ENCODE results near the gene POLR2C.
"Not testable (repeated sequence)": the region's sequence is repeated elsewhere in the genome, so short reads cannot be mapped to it uniquely, and the experiment has no call there.

The POLR2C gene

DNA sequence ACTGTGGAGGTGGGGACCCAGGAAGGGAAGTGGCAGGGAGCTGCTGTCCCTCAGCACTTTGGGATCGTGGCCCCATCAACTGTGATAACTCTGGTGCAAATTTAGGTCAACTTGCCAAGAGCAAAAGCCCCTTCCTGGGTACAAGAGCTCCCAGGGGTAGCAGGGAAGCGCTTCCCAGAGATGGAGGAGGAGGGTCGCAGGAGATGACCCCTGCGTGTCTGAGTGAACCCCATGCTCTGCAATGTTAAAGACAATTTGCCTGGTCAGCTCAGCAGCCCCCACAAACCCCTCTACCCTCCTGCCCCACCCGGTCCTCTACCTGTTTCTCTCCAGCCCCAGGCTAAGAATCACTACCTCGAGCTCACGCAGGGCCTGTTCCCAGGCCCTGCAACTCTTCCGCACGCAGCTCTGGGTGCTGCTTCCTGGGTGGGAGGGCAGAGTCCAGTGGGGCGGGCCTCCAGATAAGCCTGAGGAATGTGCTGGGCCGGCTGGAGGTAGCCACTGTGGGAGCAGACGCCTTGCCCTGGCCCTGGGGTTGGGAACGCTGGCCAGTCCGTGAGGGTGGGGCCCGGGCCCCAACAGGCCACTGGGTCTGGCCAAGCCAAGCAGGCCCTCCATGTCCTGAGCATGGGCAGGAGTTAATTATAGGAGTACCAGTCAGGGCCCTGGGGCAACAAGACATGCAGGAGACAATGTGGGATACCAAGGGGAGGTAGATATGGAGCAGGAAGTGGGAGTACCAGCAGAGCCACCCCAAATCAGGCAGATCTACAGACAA, 17.7 kb downstream of the POLR2C start:
- peak; percentile 83 for DNase-seq (ENCODE audit: low read depth)

- no peak for DNase-seq (ENCODE audit: low read depth)
These were observed 18.3 kb downstream of the POLR2C start for GRCh38 chr16:57480754-57481230.

DNA sequence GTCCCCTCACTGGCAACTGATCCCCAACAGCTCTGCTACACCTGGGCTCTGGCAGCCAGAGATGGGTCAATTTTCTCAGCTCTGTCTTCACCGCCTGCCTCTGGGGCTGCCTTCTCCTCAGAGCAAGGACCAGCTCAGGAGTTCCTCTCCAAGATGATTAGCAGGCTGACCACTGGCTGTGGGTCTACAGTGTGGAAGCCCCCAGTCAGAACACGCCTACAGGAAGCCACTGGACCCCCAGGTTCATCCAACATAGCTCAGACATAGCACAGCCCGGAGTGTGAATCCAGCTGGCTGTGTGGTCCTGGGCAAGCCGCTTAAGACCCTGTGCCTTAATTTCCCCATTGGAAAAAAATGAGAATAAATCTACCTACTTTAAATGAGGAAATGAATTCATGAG, 18.9 kb downstream of the POLR2C start:
- DNase-seq (ENCODE audit: low read depth), result no peak

DNA sequence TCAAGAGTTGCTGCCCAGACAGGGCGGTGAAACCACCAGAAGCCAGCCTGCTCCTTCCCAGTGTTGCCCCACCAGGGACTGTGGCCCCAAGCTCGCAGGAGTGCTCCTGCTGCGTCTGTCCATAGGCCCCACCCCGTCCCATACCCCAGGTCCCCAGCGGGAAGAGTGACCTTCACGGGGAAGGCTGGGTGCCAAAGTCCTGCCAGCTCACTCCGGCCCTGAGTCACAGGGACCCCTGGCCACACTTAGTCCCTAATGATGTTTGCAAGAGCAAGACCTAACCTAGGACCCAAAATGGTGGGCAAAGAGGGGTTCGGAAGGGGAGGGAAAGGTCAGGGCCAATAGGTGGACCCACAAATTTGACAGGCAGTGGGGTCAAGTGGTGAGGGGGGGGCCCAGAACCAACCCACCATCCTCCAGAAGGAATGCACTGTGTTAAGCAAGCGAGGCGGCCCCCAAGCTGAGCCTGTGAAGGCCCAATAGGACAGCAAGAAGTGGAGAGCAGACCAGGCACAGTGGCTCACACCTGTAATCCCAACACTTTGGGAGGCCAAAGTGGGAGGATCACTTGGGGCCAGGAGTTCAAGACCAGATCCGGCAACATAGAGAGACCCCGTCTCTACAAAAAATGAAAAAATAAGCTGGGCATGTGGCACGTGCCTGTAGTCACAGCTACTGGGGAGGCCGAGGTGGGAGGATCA, 20.5 kb downstream of the POLR2C start:
- DNase-seq (ENCODE audit: low read depth), result no peak

GRCh38 chr16:57483725-57484514, 21.4 kb downstream of the POLR2C start:
- no peak for DNase-seq (ENCODE audit: low read depth)

GRCh38 chr16:57484515-57485005, 22.1 kb downstream of the POLR2C start:
- no peak for DNase-seq (ENCODE audit: low read depth)

DNA sequence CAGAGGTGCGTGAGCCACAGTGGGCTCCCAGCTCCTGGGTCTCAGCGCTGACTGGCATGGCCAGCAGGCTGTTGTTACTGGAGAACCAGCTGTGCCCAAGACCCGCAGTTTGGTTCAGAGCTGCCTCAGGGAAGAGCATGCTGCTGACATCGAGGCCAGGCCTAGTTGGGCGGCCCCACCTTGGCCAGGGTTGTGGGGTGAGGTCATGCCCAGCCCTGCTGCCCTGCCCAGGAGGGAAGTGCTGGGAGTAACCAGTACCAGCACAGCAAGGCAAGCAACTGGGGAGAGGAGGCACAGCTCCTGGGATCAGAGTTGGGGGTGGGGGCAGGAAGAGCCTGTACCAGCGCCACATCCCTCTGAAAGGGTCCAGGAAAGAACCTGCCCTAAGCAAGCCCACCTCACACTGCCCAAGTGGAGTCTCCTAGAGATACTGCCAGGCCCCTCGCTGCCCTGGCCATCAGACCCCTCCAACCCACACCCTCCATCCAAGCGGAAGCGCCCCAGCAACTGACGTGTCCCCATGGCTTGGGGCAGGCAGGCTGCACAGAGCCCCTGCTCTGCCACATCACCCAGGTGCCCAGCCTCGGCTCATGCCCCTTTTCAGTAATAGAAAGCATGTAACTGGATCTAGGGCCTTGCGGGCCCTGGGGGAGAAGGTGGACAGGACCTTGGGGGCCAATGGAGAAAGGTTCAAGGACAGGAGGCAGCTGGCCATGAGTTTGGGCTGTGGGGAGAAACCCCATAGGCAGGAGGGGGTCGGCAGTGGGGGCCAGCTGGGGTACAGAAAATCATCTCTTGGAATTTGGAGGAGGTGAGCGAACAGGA, 22.8 kb downstream of the POLR2C start:
- no peak for DNase-seq (ENCODE audit: low read depth)

DNA sequence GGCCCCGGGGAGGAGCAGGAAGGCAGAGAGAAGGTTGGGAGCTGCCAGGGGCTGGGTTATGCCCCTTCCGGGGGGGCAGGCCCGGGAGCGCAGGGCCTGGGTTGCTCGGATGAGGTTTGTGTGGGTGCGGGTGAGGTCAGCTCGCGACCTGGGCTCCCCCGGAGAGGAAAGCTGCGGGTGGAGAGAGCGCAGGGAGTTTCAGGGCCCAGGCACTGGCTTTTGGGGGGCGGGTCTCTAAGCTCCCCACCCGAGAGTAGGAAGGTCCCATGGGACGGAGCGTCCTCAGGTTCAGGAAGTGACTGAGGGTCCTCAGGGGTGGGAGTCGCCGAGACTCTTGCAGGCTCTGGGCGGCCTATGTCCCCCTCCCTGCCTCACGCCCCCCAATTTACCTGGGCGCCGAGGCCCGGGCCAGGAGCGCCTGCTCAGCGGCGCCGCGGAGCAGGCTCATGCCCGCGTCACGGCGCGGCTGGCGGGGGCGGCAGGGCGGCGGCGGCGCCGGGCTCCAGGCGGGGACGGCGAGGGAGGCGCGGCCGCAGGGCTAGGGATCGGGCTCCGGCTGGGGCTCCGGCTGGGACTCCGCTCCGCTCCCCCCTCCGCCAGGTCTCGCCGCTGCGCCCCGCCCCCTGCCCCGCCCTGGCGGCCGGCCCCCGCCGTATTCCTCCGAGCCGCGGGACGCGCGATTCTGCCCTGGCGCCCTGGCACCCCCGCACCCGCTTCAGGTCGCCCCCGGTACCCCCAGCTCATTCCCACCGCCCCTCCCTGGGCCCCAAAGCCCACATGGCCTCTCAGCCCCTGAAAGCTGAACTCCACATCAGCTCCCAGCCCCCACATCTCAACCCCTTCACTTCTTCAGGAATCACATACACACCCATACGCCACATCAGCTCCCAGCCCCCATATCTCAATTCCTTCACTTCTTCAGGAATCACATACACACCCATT, 23.7 kb downstream of the POLR2C start, which contains the start of gene DOK4:
DOK4 (minus strand) TSS at position 578 of the 942 bp plus-strand sequence. CDS start 6,986 bp downstream, outside the sequence.
- DNase-seq (ENCODE audit: low read depth), result peak; percentile 69

DNA sequence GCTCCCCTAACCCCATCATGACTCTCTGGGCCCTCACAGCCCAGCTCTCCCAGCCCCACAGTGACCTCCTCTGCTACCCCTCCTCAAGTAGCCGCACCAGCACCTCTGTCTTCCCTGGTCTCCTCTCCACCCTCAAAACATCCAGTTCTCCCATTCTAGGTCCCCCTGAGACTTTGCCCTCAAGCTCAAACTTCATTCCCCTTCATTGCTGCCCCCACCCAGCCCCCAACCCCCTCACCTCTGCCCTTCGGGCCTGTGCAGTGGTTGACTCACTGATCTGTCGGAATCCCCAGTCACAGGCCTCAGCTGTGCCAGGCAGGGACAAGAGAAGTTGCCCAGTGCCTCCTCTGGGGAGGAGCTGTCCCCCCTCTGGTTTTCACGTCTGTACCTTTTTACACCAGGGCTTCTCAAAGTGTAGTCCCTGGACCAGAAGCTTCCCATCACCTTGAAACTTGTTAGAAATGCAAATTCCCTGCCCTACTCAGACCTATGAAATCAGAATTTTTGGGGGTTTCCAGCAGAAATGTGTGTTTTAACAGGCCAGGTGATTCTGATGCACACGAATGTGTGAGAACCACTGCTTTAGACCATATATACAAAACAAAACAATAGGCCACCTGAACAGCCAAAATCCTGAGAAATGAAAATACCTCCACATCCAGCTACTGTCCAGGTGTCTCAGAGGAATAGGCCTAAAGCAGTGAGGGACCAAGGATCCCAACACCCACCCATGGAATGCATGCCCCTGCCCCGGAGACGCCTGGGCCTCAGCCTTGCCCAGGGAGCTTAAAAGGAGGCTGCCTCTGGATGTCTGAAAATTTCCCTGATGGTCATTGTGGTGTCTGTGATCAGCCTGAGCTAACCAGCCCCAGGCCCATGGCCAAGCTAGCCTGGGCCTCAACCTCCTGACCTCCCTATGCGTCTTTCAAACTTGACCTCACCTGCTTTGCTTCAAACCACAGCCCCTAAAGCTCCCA, 24.7 kb downstream of the POLR2C start:
- DNase-seq (ENCODE audit: low read depth), result no peak

DNA sequence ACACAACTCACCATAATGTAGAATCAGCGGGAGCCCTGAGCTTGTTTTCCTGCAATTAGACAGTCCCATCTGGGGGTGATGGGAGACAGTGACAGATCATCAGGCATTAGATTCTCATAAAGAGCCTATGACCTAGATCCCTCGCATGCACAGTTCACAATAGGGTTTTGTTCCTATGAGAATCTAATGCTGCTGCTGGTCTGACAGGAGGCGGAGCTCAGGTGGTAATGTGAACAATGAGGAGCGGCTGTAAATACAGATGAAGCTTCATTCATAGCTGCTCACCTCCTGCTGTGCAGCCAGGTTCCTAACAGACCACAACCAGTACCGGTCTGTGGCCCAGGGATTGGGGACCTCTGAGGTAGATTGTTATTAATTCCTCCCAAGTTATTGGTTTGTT, 26.8 kb downstream of the POLR2C start:
- no peak for DNase-seq (ENCODE audit: low read depth)

GRCh38 chr16:57493767-57494166, 31.3 kb downstream of the POLR2C start:
- DNase-seq (ENCODE audit: low read depth), result no peak

DNA sequence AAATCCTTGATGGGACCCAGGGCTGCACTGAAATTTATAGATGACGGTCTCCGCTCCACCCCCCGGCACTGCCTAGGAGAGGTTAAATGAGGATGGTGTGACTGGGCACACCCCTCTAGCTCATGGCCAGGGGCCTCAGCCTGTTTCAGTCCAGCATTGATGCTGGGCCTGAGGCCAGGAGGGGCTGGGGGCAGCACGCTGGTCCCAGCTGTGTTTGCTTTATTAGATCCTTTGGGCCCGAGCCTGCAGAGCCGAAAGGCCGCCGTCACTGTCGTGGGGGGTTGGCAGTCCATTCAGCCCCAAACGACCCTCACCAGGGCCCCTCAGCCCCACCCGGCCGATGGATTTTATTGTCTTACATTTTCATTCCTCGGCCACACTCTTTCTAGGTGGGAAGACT, 34.6 kb downstream of the POLR2C start:
- DNase-seq (ENCODE audit: low read depth), result no peak

DNA sequence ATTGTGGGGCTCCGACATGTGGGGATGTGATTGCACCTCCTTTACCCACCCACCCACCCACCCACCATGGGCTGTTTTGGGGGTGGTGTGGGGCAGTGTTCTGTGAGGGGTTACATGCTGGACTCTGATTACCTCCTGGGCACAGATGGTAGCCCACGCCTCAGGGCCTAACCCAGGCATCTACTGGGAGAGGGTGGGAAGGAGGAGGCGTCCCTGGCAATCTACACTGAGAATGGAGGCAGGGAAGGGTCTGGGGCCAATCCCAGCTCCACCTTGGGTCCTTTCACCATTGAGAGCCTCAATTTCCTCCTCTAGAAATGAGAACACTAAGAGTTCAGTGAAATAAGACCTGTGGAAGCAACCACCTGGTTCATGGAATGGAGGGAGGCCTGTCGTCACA, 35.6 kb downstream of the POLR2C start:
- DNase-seq (ENCODE audit: low read depth), result no peak

DNA sequence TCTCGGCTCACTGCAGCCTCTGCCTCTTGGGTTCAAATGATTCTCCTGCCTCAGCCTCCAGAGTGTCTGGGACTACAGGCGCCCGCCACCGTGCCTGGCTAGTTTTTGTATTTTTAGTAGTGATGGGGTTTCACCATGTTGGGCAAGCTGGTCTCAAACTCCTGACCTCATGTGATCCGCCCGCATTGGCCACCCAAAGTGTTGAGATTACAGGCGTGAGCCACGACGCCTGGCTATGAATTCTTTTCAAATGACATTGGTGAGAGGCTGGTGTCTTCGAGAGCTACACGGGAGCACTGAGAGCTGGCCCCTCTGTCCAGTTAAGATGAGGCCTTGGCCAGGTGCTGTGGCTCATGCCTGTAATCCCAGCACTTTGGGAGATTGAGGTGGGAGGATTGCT, 37.5 kb downstream of the POLR2C start:
- DNase-seq (ENCODE audit: low read depth), result not testable (repeated sequence)

GRCh38 chr16:57500578-57501111, 38.2 kb downstream of the POLR2C start:
- DNase-seq (ENCODE audit: low read depth), result no peak

DNA sequence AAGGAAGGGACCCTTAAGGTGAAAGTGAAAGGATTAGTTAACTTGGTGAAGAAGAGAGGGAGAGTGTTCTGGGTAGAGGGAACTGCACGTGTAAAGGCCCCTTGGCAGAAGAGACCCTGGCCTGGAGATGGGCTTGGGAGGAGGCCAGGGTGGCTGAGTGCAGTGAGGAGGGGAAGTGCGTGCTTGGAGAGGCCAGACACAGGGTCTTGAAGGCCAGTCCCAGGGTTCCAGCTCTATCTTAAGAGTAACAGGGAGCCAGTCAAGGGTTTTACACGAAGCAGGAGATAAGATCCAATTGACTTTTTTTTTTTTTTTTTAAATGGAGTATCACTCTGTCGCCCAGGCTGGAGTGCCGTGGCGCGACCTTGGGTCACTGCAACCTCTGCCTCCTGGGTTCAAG, 39.0 kb downstream of the POLR2C start:
- DNase-seq (ENCODE audit: low read depth), result no peak

GRCh38 chr16:57502048-57502775, 39.7 kb downstream of the POLR2C start:
- no peak for DNase-seq (ENCODE audit: low read depth)

GRCh38 chr16:57503366-57503765, 40.9 kb downstream of the POLR2C start:
- no peak for DNase-seq (ENCODE audit: low read depth)
